NOMO-1 treated with DMSO at 0.1 percent for 48 hours (cell line): Measurements from ENCODE around the gene LYVE1.
A peak's percentile ranks its signal among the peaks of the same experiment; 100 is the strongest.

Experiments used
- DNase-seq: peaks from one replicate; lab custom pipeline; 2025; ENCODE audit not compliant: unreplicated experiment; lab: John Stamatoyannopoulos, UW

Gene LYVE1

GRCh38 chr11:10561043-10561818 lies 7.2 kb downstream of the LYVE1 start:
- DNase-seq, result no peak

- DNase-seq, result no peak
Measured at GRCh38 chr11:10558288-10558687, 10.2 kb downstream of the LYVE1 start.

GRCh38 chr11:10556590-10556989 lies 11.9 kb downstream of the LYVE1 start:
- no peak for DNase-seq

GRCh38 chr11:10551845-10552352 lies 16.6 kb downstream of the LYVE1 start:
- DNase-seq, result no peak

- DNase-seq, result no peak
Measured at GRCh38 chr11:10551290-10551592, 17.2 kb downstream of the LYVE1 start.

- no peak for DNase-seq
Measured at GRCh38 chr11:10550503-10551289, 17.8 kb downstream of the LYVE1 start.

GRCh38 chr11:10544491-10545465 lies 23.7 kb downstream of the LYVE1 start:
- DNase-seq, result peak; percentile 71

GRCh38 chr11:10543782-10544181 lies 24.7 kb downstream of the LYVE1 start:
- no peak for DNase-seq

GRCh38 chr11:10542776-10543175 lies 25.7 kb downstream of the LYVE1 start:
- no peak for DNase-seq

GRCh38 chr11:10541561-10541930 lies 26.9 kb downstream of the LYVE1 start:
- DNase-seq, result no peak

GRCh38 chr11:10540915-10541560 lies 27.4 kb downstream of the LYVE1 start, which contains the start of gene RNF141:
Gene RNF141, minus strand, starts transcription at chr11:10541187. Its CDS starts 7,029 bp downstream, at chr11:10534158.
- peak; percentile 89 for DNase-seq

- no peak for DNase-seq
Measured at GRCh38 chr11:10540546-10540914, 27.9 kb downstream of the LYVE1 start.

GRCh38 chr11:10539339-10539738 lies 29.1 kb downstream of the LYVE1 start:
- no peak for DNase-seq

- DNase-seq, result no peak
Measured at GRCh38 chr11:10538924-10539323, 29.5 kb downstream of the LYVE1 start.

- no peak for DNase-seq
Measured at GRCh38 chr11:10537600-10537999, 30.9 kb downstream of the LYVE1 start.

GRCh38 chr11:10534316-10534715 lies 34.1 kb downstream of the LYVE1 start:
- peak; percentile 12 for DNase-seq

GRCh38 chr11:10533323-10533722 lies 35.1 kb downstream of the LYVE1 start:
- no peak for DNase-seq

GRCh38 chr11:10532526-10532925 lies 35.9 kb downstream of the LYVE1 start:
- no peak for DNase-seq

GRCh38 chr11:10529279-10529678 lies 39.2 kb downstream of the LYVE1 start:
- no peak for DNase-seq

GRCh38 chr11:10528121-10528520 lies 40.3 kb downstream of the LYVE1 start:
- DNase-seq, result no peak
